GM12878 (cell line): Measurements from ENCODE around the gene LIN54. TPM values are rescaled to one million over a fixed set of nuclear protein-coding genes. Genes with fewer than 3 reads are reported as not detected.
"Not testable (repeated sequence)": the region's sequence is repeated elsewhere in the genome, so short reads cannot be mapped to it uniquely, and the experiment has no call there.

ENCODE experiments used
- ATAC-seq: fragments of 200-7000 bp; cut with Tn5 transposase; 3 replicates; pipeline ENCODE4 v1.9.1; 2020; ENCODE audit warnings: mild to moderate bottlenecking, moderate library complexity
- BruUV-seq: library from RNA; stranded (reverse); fragments of 400-500 nt; replicated peaks from 2 replicates; lab custom pipeline; 2021; lab: Mats Ljungman, UMichigan
- CTCF ChIA-PET: fragments of 300-600 bp; sonication (Branson Sonifier 250); formaldehyde crosslinking; extraction: SDS; loops from one replicate; lab custom pipeline; 2021; ENCODE audit warnings: inconsistent platforms; lab: Yijun Ruan, JAX
- POLR2A ChIA-PET: fragments of 350-600 bp; formaldehyde crosslinking; extraction: SDS; loops from one replicate; lab custom pipeline; 2021; ENCODE audit warnings: inconsistent platforms; lab: Charles Lee
- RAD21 ChIA-PET: fragments of 300-600 bp; sonication (Branson Sonifier 250); formaldehyde crosslinking; loops from one replicate; lab custom pipeline; 2023; ENCODE audit warnings: antibody characterized with exemption; ENCODE audit not compliant: unreplicated experiment; lab: Charles Lee
- SMC1A ChIA-PET: fragments of 300-600 bp; sonication (Branson Sonifier 250); formaldehyde crosslinking; loops from one replicate; lab custom pipeline; 2023; ENCODE audit not compliant: unreplicated experiment, uncharacterized antibody; lab: Charles Lee
- DNase-seq: peaks from one replicate; pipeline ENCODE4 v3.0.0-alpha.2; 2011; ENCODE audit warnings: low read depth, low spot score
- FAIRE-seq: peaks from 3 replicates; lab custom pipeline; 2011; peaks lifted over from hg19 to GRCh38; lab: Jason Lieb, UNC
- H2AFZ ChIP-seq: 2 replicates; pipeline ENCODE4 v1.6.0; 2011; ENCODE audit warnings: low read depth, low read length, control low read depth; ENCODE audit not compliant: control insufficient read depth
- H3K27ac ChIP-seq: 2 replicates; pipeline ENCODE4 v1.5.1; 2011; ENCODE audit warnings: control low read depth; ENCODE audit not compliant: control insufficient read depth, insufficient read depth
- H3K27me3 ChIP-seq, 2 experiments: replicated peaks in 1 of 2; 2 replicates each; pipeline versions ENCODE4 v1.6.0 to v1.6.1; 2011; ENCODE audit warnings: low read length in 1 of 2; ENCODE audit not compliant: control insufficient read depth in 2 of 2, insufficient read depth in 2 of 2
- H3K36me3 ChIP-seq, 2 experiments: 2 replicates each; pipeline ENCODE4 v1.5.1; 2011; ENCODE audit warnings: low read length in 1 of 2; ENCODE audit not compliant: control insufficient read depth in 2 of 2, insufficient read depth in 2 of 2
- H3K4me1 ChIP-seq: 2 replicates; pipeline ENCODE4 v1.6.1; 2011; ENCODE audit warnings: mild to moderate bottlenecking, low read length, moderate library complexity, mixed read lengths; ENCODE audit not compliant: control insufficient read depth, insufficient read depth
- H3K4me2 ChIP-seq: 2 replicates; pipeline ENCODE4 v1.6.0; 2011; ENCODE audit warnings: control low read depth; ENCODE audit not compliant: control insufficient read depth, insufficient read depth
- H3K4me3 ChIP-seq: fragments of 200-600 bp; sonication (generic); 2 replicates; pipeline ENCODE4 v1.5.1; 2016
- H3K79me2 ChIP-seq: 2 replicates; pipeline ENCODE4 v1.6.0; 2011; ENCODE audit warnings: low read length; ENCODE audit not compliant: control insufficient read depth, insufficient read depth
- H3K9ac ChIP-seq: 2 replicates; pipeline ENCODE4 v1.8.0; 2011; ENCODE audit warnings: low read length, control low read depth, mixed read lengths; ENCODE audit not compliant: control insufficient read depth, insufficient read depth
- H3K9me3 ChIP-seq: replicated peaks from 3 replicates; pipeline ENCODE4 v1.5.1; 2011; ENCODE audit warnings: mild to moderate bottlenecking, low read length; ENCODE audit not compliant: control insufficient read depth, insufficient read depth
- H4K20me1 ChIP-seq: 2 replicates; pipeline ENCODE4 v1.6.0; 2011; ENCODE audit not compliant: control insufficient read depth, insufficient read depth
- IKZF1 ChIP-seq: fragments of 450-650 bp; conservative IDR thresholded peaks from 2 replicates; pipeline ENCODE4 v1.6.1; 2017; ENCODE audit warnings: antibody characterized with exemption, mild to moderate bottlenecking
- NBN ChIP-seq: fragments of 450-650 bp; IDR thresholded peaks from 2 replicates; pipeline ENCODE4 v1.6.1; 2016
- TCF12 ChIP-seq: IDR thresholded peaks from 2 replicates; pipeline ENCODE4 v1.6.1; 2011; ENCODE audit warnings: low read depth, mild to moderate bottlenecking, low read length
- WGBS: methylation state at CpG from one replicate; pipeline ENCODE4 v1.1.6; 2016; ENCODE audit warnings: low lambda C conversion rate; ENCODE audit not compliant: insufficient replicate concordance, insufficient coverage; ENCODE audit errors: missing lambda C conversion rate; 5-methylcytosine and 5-hydroxymethylcytosine counted together
- in situ Hi-C: fragments of 300-500 bp; cut with MboI; formaldehyde crosslinking; loops from 9 replicates; pipeline ENCODE4 v1.14.3; 2018; ENCODE audit warnings: mixed read lengths
- intact Hi-C: fragments of 100-400 bp; cut with micrococcal nuclease; formaldehyde crosslinking; loops from one replicate; pipeline ENCODE4 v1.14.2; 2022; ENCODE audit not compliant: unreplicated experiment
- polyA plus RNA-seq, 11 experiments: library from polyadenylated mRNA; depleted of rRNA in 4 of 11; unstranded in 6 of 11; stranded (reverse) in 5 of 11; fragments of >200 nt; fragmentation: Nextera tagmentation in 4 of 11; fragmentation: Illumina TruSeq in 1 of 11; extraction: Ambion mirVana in 4 of 11; extraction: Trizol in 1 of 11; gene quantifications; 1 replicate in 1 of 11; 2 replicates in 10 of 11; pipeline versions ENCODE4 v1.2.1 to v1.2.3, GENCODE V29; 2011 to 2016; ENCODE audit warnings: inconsistent platforms in 2 of 11, missing spikeins in 2 of 11, low read depth in 1 of 11
- total RNA-seq, 4 experiments: library from RNA; depleted of rRNA in 3 of 4; stranded (reverse); fragments of >200 nt in 3 of 4; fragmentation: Illumina TruSeq in 1 of 4; extraction: Trizol in 1 of 4; gene quantifications; 2 replicates each; pipeline versions ENCODE4 v1.2.1 to v1.2.3, GENCODE V29; 2013 to 2021

The LIN54 gene
- total and polyA plus RNA-seq, 10 of the 15 experiments (the other 5 are each of a cell fraction or from before 2014, with no cell fraction given), result 1.5 to 20.4 (median 12.2) TPM

DNA sequence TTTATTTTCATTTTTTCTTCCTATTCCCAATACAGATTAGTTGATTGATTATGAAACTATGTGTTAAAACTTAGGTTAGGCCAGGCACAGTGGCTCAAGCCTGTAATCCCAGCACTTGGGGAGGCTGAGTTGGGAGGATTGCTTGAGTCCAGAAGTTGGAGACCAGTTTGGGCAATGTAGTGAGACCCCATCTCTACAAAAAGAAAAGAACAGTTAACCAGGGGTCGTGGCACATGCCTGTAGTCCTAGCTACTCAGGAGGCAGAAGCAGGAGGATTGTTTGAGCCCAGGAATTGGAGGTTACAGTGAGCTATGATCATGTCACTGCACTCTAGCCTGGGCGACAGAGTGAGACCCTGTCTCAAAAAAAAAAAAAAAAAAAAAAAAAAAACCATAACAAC, 32.5 kb upstream of the LIN54 start:
- CTCF ChIA-PET, H4K20me1 ChIP-seq, SMC1A ChIA-PET, H3K36me3 ChIP-seq, FAIRE-seq, H3K9me3 ChIP-seq, H3K27me3 ChIP-seq, DNase-seq, H3K4me2 ChIP-seq, H2AFZ ChIP-seq, BruUV-seq, RAD21 ChIA-PET, intact Hi-C loops, POLR2A ChIA-PET, ATAC-seq, in situ Hi-C loops, H3K27ac ChIP-seq, H3K9ac ChIP-seq, H3K4me1 ChIP-seq, H3K4me3 ChIP-seq: not testable (repeated sequence)
- WGBS, result 92% methylated on average over 2 of the region's 2 CpGs
- H3K79me2 ChIP-seq, result peaks cover 21% of the 10 kb centered on the region

DNA sequence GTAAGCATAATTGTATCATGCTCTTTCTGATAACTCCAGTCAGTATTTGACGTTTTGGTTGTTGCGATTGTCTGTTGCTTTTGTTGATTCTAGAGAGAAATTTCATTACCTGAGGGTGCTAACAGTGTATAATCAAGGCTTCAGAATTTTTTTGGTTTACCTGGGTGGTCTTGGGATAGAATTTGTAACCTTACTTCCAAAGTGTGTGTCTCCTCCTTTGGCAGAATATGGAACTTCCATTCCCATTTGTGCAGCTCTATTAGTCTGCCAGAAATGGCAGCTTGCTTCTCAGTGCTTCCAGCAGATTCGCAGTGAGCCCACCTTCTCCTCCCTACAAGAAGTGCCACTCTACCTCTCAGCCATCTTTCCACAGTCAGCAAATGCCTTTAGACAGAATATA, 29.6 kb upstream of the LIN54 start:
- ChIA-PET CTCF (interaction anchor here (0.7 to 4.3 kb wide), 3 partner anchors 240 to 367 kb away, joined by 3 to 20 read pairs (median 5); no protein-coding TSS in a partner anchor), POLR2A (interaction anchor here (0.6 to 0.7 kb wide), 2 partner anchors 101 to 148 kb away, joined by 3 to 4 read pairs; no protein-coding TSS in a partner anchor), RAD21 (interaction anchor here (0.7 to 1.0 kb wide), 2 partner anchors 9 to 242 kb away, joined by 3 read pairs; no protein-coding TSS in a partner anchor), SMC1A (interaction anchor here (0.6 to 4.3 kb wide), 6 partner anchors 11 to 513 kb away, joined by 3 to 18 read pairs (median 3); partner anchors contain the start of gene COQ2)
- FAIRE-seq (no peak), ATAC-seq (no peak), DNase-seq (no peak)
- BruUV-seq, result no TSS peak
- intact Hi-C loops, result no loop called here
- H3K27me3 ChIP-seq, result no peaks in the 10 kb centered on the region
- no peak overlapping the region for H3K27ac ChIP-seq
- H3K4me2 ChIP-seq, result no peak overlapping the region
- no peak overlapping the region for H3K4me3 ChIP-seq
- in situ Hi-C loops, result no loop called here
- H2AFZ ChIP-seq, result no peak overlapping the region
- H3K4me1 ChIP-seq, result peaks cover 6% of the 10 kb centered on the region
- 98% methylated on average over 3 of the region's 3 CpGs for WGBS
- H4K20me1 ChIP-seq, result no peaks in the 10 kb centered on the region
- no peak overlapping the region for H3K9ac ChIP-seq
- H3K9me3 ChIP-seq, result no peaks in the 10 kb centered on the region; the same call in 2 of the 3 replicates
- H3K79me2 ChIP-seq, result peaks cover 45% of the 10 kb centered on the region
- H3K36me3 ChIP-seq, result no peaks in the 10 kb centered on the region
- TF ChIP-seq TCF12 (no peak), NBN (no peak), IKZF1 (no peak)
